ENCODE results near the gene SVOPL. TPM values are rescaled to one million over a fixed set of nuclear protein-coding genes. Genes with fewer than 3 reads are reported as not detected.

Gene SVOPL
- polyA plus RNA-seq, 2 donors = 0.10 to 0.13 TPM

DNA sequence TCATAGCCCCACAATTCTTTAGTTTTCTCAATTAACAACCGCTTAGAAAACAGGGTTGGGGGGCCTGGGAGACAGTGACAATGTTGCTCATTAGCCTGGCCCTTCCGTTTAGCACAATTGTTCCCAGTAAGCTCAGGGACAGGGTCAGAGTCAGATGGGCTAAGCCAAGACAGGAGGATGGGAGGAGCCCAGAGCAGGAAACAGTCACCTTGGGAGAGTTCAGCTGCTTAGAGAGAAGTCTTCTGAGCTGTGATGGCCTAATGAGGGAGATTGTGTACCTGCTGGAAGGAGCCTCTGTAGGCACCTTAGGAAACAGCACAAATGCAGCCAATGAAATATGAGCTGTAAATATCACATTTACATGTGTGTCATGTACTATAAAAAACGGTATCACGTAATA is 35.9 kb downstream of the SVOPL start:
- no peaks in the 10 kb centered on the region for H3K36me3 ChIP-seq (ENCODE audit: control insufficient read depth in 2 of 2, insufficient read depth in 2 of 2, low read length in 1 of 2)
- H3K9me3 ChIP-seq (ENCODE audit: control insufficient read depth in 2 of 2, insufficient read depth in 1 of 2, low read depth in 1 of 2, low read length in 1 of 2) = no peaks in the 10 kb centered on the region
- H3K4me3 ChIP-seq (ENCODE audit: low read depth in 1 of 2, low read length in 2 of 2) = no peak overlapping the region
- no peaks in the 10 kb centered on the region for H3K27me3 ChIP-seq (ENCODE audit: control insufficient read depth in 1 of 2, insufficient read depth in 2 of 2, low read length in 2 of 2)
- no peak overlapping the region for H3K27ac ChIP-seq (ENCODE audit: low read depth in 2 of 2, low read length in 1 of 2)
- H3K4me1 ChIP-seq (ENCODE audit: control insufficient read depth in 2 of 2, insufficient read depth in 2 of 2, low read length in 1 of 2) = no peaks in the 10 kb centered on the region
- 66 to 70% methylated on average over 4 of the region's 4 CpGs for WGBS, 2 donors

DNA sequence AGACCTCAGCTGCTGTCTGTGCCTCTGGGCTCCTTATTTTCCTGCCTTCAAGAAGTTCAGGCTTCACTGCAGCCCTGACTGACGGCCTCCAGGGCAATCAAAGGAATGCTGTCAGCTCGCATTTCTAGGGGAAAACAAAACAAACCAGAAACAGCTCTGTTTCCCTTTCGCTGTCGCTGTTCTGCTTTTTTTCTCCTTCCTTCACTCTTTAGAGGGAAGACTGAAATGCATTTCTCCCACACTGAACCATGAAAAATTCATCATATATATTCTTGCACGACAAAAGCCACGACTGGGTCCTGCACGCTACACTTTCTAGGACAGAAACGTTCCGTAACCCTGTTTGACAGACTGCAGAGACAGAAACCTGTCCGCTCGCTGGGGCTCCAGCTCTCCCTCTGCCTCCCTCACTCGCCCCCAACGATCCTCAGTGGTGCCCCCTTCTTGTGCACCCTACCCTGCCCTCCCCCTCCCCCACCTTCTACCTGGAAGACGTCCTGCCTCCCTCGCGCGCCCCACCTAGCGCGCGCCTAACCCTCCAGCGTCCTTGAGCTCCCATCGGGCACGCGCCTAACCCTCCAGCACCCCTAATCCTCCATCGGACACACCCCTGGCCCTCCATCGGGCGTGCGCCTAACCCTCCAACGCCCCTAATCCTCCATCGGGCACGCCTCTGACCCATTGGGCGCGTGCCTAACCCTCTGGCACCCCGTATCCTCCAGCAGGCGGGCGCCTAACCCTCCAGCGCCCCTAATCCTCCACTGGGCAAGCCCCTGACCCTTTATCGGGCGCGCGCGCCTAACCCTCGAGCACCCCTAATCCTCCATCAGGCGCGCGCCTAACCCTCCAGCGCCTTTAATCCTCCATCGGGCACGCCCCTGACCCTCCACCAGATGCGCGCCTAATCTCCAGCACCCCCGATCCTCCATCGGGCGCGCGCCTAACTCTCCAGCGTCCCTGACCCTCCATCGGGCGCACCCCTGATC is 37.1 kb downstream of the SVOPL start:
- Histone ChIP-seq H3K4me3 (ENCODE audit: low read depth in 1 of 2, low read length in 2 of 2) (peak overlapping the region; percentile 7 to 45), H3K27ac (ENCODE audit: low read depth in 2 of 2, low read length in 1 of 2) (no peak overlapping the region)

GRCh38 chr7:138662991-138663320 is 38.2 kb downstream of the SVOPL start:
- Histone ChIP-seq H3K9me3 (ENCODE audit: control insufficient read depth in 2 of 2, insufficient read depth in 1 of 2, low read depth in 1 of 2, low read length in 1 of 2) (no peaks in the 10 kb centered on the region), H3K36me3 (ENCODE audit: control insufficient read depth in 2 of 2, insufficient read depth in 2 of 2, low read length in 1 of 2) (no peaks in the 10 kb centered on the region), H3K4me3 (ENCODE audit: low read depth in 1 of 2, low read length in 2 of 2) (no peak overlapping the region), H3K4me1 (ENCODE audit: control insufficient read depth in 2 of 2, insufficient read depth in 2 of 2, low read length in 1 of 2) (no peaks in the 10 kb centered on the region), H3K27me3 (ENCODE audit: control insufficient read depth in 1 of 2, insufficient read depth in 2 of 2, low read length in 2 of 2) (no peaks in the 10 kb centered on the region), H3K27ac (ENCODE audit: low read depth in 2 of 2, low read length in 1 of 2) (no peak overlapping the region)
- 83 to 86% methylated on average over 6 of the region's 6 CpGs for WGBS, 2 donors

More for the DNA sequence above, 37.1 kb downstream of the SVOPL start:
- Histone ChIP-seq H3K4me1 (ENCODE audit: control insufficient read depth in 2 of 2, insufficient read depth in 2 of 2, low read length in 1 of 2) (no peaks in the 10 kb centered on the region), H3K9me3 (ENCODE audit: control insufficient read depth in 2 of 2, insufficient read depth in 1 of 2, low read depth in 1 of 2, low read length in 1 of 2) (no peaks in the 10 kb centered on the region), H3K27me3 (ENCODE audit: control insufficient read depth in 1 of 2, insufficient read depth in 2 of 2, low read length in 2 of 2) (no peaks in the 10 kb centered on the region), H3K36me3 (ENCODE audit: control insufficient read depth in 2 of 2, insufficient read depth in 2 of 2, low read length in 1 of 2) (no peaks in the 10 kb centered on the region)
- whole genome bisulfite sequencing, 2 donors = 33 to 40% methylated on average over 59 of the region's 59 CpGs

DNA sequence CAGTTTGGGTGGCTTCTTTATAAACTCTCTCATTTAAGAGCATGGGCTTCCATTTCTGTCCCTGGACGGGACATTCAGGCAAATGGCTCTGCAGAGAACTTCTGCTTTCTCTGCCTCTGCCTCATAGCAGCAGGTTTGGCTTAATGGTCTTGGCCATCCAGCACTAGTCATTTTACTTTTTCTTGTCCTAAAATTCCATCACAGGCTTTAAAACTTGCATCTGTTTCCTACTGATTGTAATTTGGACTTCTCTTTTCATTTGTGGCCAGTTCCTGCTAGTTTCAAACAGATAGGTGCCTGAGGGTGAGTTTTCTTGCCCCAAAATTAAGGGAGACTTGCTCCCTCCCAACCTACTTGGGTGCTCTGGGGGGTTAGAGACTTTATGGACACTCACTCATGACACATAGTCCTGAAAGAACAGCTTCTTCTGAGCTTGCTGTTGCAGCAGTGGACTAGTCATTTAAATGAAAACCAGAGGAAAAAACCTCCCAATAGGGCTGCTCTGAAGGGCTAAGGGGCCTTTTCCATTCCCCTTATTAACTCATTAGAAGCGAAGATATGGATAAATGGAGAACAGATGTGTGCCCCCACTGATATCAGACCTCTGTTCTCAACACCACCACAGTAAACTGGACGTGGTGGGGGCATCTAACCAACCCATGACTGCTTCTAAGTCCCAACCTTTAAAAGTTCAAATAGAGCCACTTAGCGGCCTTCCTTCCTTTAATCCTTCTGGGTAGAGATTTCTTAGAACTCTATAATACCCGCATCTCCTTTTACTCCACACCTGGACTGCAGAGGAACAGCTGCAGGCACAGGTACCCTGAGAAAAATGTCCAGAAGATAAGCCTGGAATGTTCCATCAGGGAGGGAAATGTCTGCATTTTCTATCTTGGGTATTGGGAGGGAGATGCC is 38.8 kb downstream of the SVOPL start:
- 82 to 87% methylated on average over 5 of the region's 5 CpGs for WGBS, 2 donors
- Histone ChIP-seq H3K36me3 (ENCODE audit: control insufficient read depth in 2 of 2, insufficient read depth in 2 of 2, low read length in 1 of 2) (no peaks in the 10 kb centered on the region), H3K9me3 (ENCODE audit: control insufficient read depth in 2 of 2, insufficient read depth in 1 of 2, low read depth in 1 of 2, low read length in 1 of 2) (no peaks in the 10 kb centered on the region), H3K27ac (ENCODE audit: low read depth in 2 of 2, low read length in 1 of 2) (no peak overlapping the region), H3K4me3 (ENCODE audit: low read depth in 1 of 2, low read length in 2 of 2) (no peak overlapping the region), H3K4me1 (ENCODE audit: control insufficient read depth in 2 of 2, insufficient read depth in 2 of 2, low read length in 1 of 2) (no peaks in the 10 kb centered on the region), H3K27me3 (ENCODE audit: control insufficient read depth in 1 of 2, insufficient read depth in 2 of 2, low read length in 2 of 2) (no peaks in the 10 kb centered on the region)

DNA sequence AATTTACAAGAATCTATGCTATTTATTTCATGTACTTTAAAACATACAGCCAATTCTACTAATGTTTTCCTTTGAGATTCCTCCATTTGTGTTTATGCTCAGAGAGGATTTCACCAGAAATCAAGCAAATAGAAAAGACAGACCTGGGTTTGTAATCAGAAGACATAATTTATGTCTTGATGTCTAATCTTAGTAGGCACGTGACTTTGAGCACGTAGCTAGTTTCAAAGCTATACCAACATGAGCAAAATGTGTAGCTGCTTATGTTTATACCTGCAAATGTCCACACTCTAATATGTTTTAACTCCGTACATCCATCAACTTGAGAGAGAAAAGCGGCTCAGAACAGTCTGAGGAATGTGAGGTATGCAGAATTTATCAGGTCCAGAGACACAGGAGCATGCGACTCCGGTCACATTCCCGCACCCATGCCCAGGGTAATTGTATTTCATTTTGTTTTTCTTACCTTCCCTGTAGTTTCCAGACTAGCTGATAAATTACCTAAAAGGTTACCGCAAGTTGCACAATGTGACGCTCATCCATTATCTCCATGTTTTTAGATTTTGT is 40.0 kb downstream of the SVOPL start:
- Histone ChIP-seq H3K36me3 (ENCODE audit: control insufficient read depth in 2 of 2, insufficient read depth in 2 of 2, low read length in 1 of 2) (no peaks in the 10 kb centered on the region), H3K4me3 (ENCODE audit: low read depth in 1 of 2, low read length in 2 of 2) (no peak overlapping the region), H3K4me1 (ENCODE audit: control insufficient read depth in 2 of 2, insufficient read depth in 2 of 2, low read length in 1 of 2) (no peaks in the 10 kb centered on the region), H3K27me3 (ENCODE audit: control insufficient read depth in 1 of 2, insufficient read depth in 2 of 2, low read length in 2 of 2) (no peaks in the 10 kb centered on the region), H3K27ac (ENCODE audit: low read depth in 2 of 2, low read length in 1 of 2) (no peak overlapping the region), H3K9me3 (ENCODE audit: control insufficient read depth in 2 of 2, insufficient read depth in 1 of 2, low read depth in 1 of 2, low read length in 1 of 2) (no peaks in the 10 kb centered on the region)
- 58 to 69% methylated on average over 9 of the region's 9 CpGs for WGBS, 2 donors

DNA sequence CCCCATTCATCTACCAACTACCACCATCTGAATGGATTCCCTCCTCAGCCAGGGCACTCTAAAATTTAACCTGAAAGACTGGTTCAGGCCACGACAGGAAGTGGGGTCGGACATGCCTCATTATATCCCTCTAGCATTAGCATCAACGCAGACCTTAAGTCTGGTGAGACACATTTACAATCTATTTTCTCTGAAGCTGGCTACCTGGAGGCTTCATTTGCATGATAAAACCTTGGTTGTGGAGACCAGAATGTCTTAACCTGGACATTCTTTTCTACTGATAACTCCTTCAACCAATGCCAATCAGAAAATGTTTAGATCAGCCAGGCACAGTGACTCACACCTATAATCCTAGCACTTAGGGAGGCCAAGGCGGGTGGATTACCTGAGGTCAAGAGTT is 42.3 kb downstream of the SVOPL start:
- 64 to 74% methylated on average over 4 of the region's 4 CpGs for WGBS, 2 donors
- Histone ChIP-seq H3K36me3 (ENCODE audit: control insufficient read depth in 2 of 2, insufficient read depth in 2 of 2, low read length in 1 of 2) (no peaks in the 10 kb centered on the region), H3K27me3 (ENCODE audit: control insufficient read depth in 1 of 2, insufficient read depth in 2 of 2, low read length in 2 of 2) (no peaks in the 10 kb centered on the region), H3K4me3 (ENCODE audit: low read depth in 1 of 2, low read length in 2 of 2) (no peak overlapping the region), H3K27ac (ENCODE audit: low read depth in 2 of 2, low read length in 1 of 2) (no peak overlapping the region), H3K9me3 (ENCODE audit: control insufficient read depth in 2 of 2, insufficient read depth in 1 of 2, low read depth in 1 of 2, low read length in 1 of 2) (no peaks in the 10 kb centered on the region), H3K4me1 (ENCODE audit: control insufficient read depth in 2 of 2, insufficient read depth in 2 of 2, low read length in 1 of 2) (no peaks in the 10 kb centered on the region)

- Histone ChIP-seq H3K4me3 (ENCODE audit: low read depth in 1 of 2, low read length in 2 of 2) (no peak overlapping the region), H3K9me3 (ENCODE audit: control insufficient read depth in 2 of 2, insufficient read depth in 1 of 2, low read depth in 1 of 2, low read length in 1 of 2) (peaks cover 0 to 3% of the 10 kb centered on the region in 2 donors), H3K4me1 (ENCODE audit: control insufficient read depth in 2 of 2, insufficient read depth in 2 of 2, low read length in 1 of 2) (no peaks in the 10 kb centered on the region), H3K36me3 (ENCODE audit: control insufficient read depth in 2 of 2, insufficient read depth in 2 of 2, low read length in 1 of 2) (no peaks in the 10 kb centered on the region), H3K27ac (ENCODE audit: low read depth in 2 of 2, low read length in 1 of 2) (no peak overlapping the region), H3K27me3 (ENCODE audit: control insufficient read depth in 1 of 2, insufficient read depth in 2 of 2, low read length in 2 of 2) (no peaks in the 10 kb centered on the region)
- 83 to 84% methylated on average over 4 of the region's 4 CpGs for WGBS, 2 donors
These were observed 43.2 kb downstream of the SVOPL start for GRCh38 chr7:138657854-138658386.

DNA sequence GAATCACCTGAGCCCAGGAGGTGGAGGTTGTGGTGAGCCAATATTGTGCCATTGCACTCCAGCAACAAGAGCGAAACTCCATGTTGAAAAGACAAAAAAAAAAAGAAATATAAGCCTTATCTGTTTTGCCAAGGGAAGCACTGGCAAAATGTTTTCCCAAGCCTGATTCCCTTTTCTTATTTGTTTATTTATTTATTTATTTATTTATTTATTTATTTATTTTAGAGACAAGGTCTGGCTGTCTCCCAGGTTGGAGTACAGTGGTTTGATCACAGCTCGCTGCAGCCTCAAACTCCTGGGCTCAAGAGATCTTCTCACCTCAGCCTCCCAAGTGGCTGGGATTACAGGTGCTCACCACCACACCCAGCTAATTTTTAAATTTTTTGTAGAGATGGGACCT is 44.2 kb downstream of the SVOPL start:
- WGBS, 2 donors = 94 to 95% methylated on average over 2 of the region's 2 CpGs
- H3K4me1 ChIP-seq (ENCODE audit: control insufficient read depth in 2 of 2, insufficient read depth in 2 of 2, low read length in 1 of 2) = no peaks in the 10 kb centered on the region
- peaks cover 0 to 3% of the 10 kb centered on the region in 2 donors for H3K9me3 ChIP-seq (ENCODE audit: control insufficient read depth in 2 of 2, insufficient read depth in 1 of 2, low read depth in 1 of 2, low read length in 1 of 2)
- H3K27ac ChIP-seq (ENCODE audit: low read depth in 2 of 2, low read length in 1 of 2) = no peak overlapping the region
- no peak overlapping the region for H3K4me3 ChIP-seq (ENCODE audit: low read depth in 1 of 2, low read length in 2 of 2)
- no peaks in the 10 kb centered on the region for H3K27me3 ChIP-seq (ENCODE audit: control insufficient read depth in 1 of 2, insufficient read depth in 2 of 2, low read length in 2 of 2)
- H3K36me3 ChIP-seq (ENCODE audit: control insufficient read depth in 2 of 2, insufficient read depth in 2 of 2, low read length in 1 of 2) = no peaks in the 10 kb centered on the region

- Histone ChIP-seq H3K4me3 (ENCODE audit: low read depth in 1 of 2, low read length in 2 of 2) (no peak overlapping the region), H3K4me1 (ENCODE audit: control insufficient read depth in 2 of 2, insufficient read depth in 2 of 2, low read length in 1 of 2) (no peaks in the 10 kb centered on the region), H3K9me3 (ENCODE audit: control insufficient read depth in 2 of 2, insufficient read depth in 1 of 2, low read depth in 1 of 2, low read length in 1 of 2) (peaks cover 0 to 3% of the 10 kb centered on the region in 2 donors), H3K27me3 (ENCODE audit: control insufficient read depth in 1 of 2, insufficient read depth in 2 of 2, low read length in 2 of 2) (no peaks in the 10 kb centered on the region), H3K36me3 (ENCODE audit: control insufficient read depth in 2 of 2, insufficient read depth in 2 of 2, low read length in 1 of 2) (no peaks in the 10 kb centered on the region), H3K27ac (ENCODE audit: low read depth in 2 of 2, low read length in 1 of 2) (no peak overlapping the region)
- 92 to 94% methylated on average over 5 of the region's 5 CpGs for WGBS, 2 donors
These were observed 46.5 kb downstream of the SVOPL start for GRCh38 chr7:138654616-138655015.
